WERI-Rb-1 (cell line): ENCODE data around the gene FMC1.
"Not testable (repeated sequence)": the region's sequence is repeated elsewhere in the genome, so short reads cannot be mapped to it uniquely, and the experiment has no call there.

Source experiments
- DNase-seq: peaks from one replicate; pipeline ENCODE4 v3.0.0-alpha.2; 2020
- H3K27ac ChIP-seq: fragments of 250-450 bp; sonication (Bioruptor Pico); 2 replicates; pipeline ENCODE4 v1.5.1; 2020; ENCODE audit warnings: mild to moderate bottlenecking, moderate library complexity
- H3K27me3 ChIP-seq: fragments of 250-450 bp; sonication (Bioruptor Pico); 2 replicates; pipeline ENCODE4 v1.5.1; 2021; ENCODE audit warnings: mild to moderate bottlenecking, low read depth, moderate library complexity; ENCODE audit not compliant: insufficient read depth, severe bottlenecking
- H3K36me3 ChIP-seq: fragments of 250-450 bp; sonication (Bioruptor Pico); 2 replicates; pipeline ENCODE4 v1.5.1; 2020; ENCODE audit warnings: mild to moderate bottlenecking, moderate library complexity
- H3K4me3 ChIP-seq: 2 replicates; pipeline ENCODE4 v1.5.1; 2011; ENCODE audit warnings: low read depth, mild to moderate bottlenecking, control low read depth, low read length
- H3K9me3 ChIP-seq: fragments of 250-450 bp; sonication (Bioruptor Pico); 2 replicates; pipeline ENCODE4 v1.5.1; 2021; ENCODE audit warnings: mild to moderate bottlenecking, moderate library complexity; ENCODE audit not compliant: severe bottlenecking
- TF ChIP-seq, protein P1 (sequence below): IDR thresholded peaks from 2 replicates; pipeline ENCODE4 v1.5.1; 2011; ENCODE audit warnings: low read depth, mild to moderate bottlenecking, control low read depth, inconsistent platforms, low read length

The FMC1 gene

DNA sequence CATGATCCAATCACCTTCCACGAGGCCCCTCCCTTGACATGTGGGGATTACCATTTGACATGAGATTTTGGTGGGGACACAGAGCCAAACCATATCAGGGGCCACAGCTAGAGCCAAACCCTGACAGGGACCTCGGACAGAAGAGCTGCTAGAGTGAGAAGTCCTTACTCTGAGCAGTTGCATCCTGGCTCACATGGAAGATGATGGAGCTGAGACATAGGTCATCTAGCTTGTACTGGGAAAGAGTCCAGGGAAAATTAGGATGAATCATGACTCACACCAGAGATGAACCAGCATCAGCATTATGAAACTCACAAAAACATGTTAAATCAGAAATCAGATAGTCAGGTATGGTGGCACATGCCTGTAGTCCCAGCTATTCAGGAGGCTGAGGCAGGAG is 12.8 kb upstream of the FMC1 start:
- Histone ChIP-seq H3K4me3 (no peak overlapping the region), H3K27me3 (no peaks in the 10 kb centered on the region), H3K36me3 (no peaks in the 10 kb centered on the region), H3K27ac (no peak overlapping the region), H3K9me3 (no peaks in the 10 kb centered on the region)
- TF ChIP-seq, protein P1, sequence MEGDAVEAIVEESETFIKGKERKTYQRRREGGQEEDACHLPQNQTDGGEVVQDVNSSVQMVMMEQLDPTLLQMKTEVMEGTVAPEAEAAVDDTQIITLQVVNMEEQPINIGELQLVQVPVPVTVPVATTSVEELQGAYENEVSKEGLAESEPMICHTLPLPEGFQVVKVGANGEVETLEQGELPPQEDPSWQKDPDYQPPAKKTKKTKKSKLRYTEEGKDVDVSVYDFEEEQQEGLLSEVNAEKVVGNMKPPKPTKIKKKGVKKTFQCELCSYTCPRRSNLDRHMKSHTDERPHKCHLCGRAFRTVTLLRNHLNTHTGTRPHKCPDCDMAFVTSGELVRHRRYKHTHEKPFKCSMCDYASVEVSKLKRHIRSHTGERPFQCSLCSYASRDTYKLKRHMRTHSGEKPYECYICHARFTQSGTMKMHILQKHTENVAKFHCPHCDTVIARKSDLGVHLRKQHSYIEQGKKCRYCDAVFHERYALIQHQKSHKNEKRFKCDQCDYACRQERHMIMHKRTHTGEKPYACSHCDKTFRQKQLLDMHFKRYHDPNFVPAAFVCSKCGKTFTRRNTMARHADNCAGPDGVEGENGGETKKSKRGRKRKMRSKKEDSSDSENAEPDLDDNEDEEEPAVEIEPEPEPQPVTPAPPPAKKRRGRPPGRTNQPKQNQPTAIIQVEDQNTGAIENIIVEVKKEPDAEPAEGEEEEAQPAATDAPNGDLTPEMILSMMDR, result no peak
- DNase-seq, result no peak

DNA sequence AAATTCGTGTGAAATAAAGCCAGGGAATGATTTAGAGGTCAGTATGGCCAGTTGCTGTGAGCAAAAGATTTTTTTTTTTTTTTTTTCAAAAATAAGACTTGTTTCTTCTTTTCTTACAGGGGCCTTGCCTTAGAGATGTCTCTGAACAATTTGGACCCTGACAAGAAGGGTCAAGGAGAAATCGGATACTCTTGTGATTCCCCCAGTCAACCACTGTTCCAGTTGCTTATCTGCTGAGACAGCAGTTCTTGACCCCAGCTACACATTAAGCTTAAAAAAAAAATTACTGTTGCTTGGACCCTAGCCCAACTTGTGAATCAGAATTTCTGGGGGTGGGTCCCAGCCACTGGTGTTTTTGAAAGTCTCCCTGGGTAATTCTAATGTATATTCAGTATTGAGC is 12.0 kb upstream of the FMC1 start:
- no peak overlapping the region for H3K27ac ChIP-seq
- no peaks in the 10 kb centered on the region for H3K27me3 ChIP-seq
- TF ChIP-seq, protein P1, result no peak
- no peak for DNase-seq
- H3K4me3 ChIP-seq, result no peak overlapping the region
- no peaks in the 10 kb centered on the region for H3K36me3 ChIP-seq
- no peaks in the 10 kb centered on the region for H3K9me3 ChIP-seq

DNA sequence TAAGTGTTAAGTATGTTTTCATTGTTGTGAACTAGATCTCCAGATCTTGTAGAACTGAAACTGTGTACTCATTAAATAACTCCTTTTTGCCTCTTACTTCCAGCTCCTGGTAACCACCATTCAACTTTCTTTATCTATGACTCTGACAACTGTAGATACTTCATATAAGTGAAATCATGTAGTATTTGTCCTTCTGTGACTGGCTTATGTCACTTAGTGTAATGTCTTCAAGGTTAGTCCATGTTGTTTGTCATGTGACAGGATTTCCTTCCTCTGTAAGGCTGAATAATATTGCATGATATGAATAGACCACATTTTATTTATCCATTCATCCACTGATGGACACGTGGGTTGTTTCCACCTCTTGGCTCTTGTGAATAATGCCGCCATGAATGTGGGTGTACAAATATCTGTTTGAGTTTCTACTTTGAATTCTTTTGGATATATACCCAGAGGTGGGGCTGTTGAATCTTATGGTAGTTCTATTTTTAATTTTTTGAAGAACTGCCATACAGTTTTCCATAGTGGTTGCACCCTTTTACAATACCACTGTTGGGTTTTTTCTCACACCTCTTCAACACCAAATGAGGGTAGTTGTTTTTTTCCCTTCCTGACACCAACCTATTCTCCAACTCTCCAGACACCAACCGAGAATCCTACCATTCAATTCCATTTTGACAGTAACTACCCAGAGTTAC is 10.7 kb upstream of the FMC1 start:
- no peak overlapping the region for H3K4me3 ChIP-seq
- H3K9me3 ChIP-seq, result no peaks in the 10 kb centered on the region
- TF ChIP-seq, protein P1, result no peak
- no peak overlapping the region for H3K27ac ChIP-seq
- no peak for DNase-seq
- no peaks in the 10 kb centered on the region for H3K36me3 ChIP-seq
- H3K27me3 ChIP-seq, result no peaks in the 10 kb centered on the region

DNA sequence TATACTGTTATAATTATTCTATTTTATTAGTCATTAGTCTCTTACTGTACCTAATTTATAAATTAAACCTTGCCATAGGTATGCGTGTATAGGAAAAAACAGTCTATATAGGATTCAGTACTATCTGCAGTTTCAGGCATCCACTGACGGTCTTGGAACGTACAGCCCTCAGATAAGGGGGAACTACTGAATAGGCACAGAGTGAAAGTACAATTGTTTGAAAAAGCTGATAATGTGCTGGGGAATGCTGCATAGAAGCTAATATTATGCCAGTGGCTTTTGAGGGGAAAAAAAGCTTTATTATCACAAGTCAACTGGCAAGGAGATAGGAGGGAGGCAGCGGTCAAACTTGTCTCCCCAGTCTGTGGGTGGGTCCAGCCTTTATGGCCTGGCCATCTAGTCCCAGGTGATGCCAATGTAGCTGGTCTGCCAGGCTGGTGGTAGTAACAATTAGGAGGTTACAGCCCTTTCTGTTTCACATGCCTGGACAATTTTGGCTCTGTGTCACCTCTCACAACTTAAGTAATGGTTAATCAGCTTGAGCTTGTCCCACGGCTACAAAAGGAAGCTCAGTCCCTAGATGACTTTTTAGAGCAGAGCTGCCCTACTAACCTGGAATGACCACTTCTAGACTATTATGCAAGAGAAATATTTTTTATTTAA is 8.3 kb upstream of the FMC1 start:
- DNase-seq, result no peak
- TF ChIP-seq, protein P1, result no peak
- Histone ChIP-seq H3K27ac (no peak overlapping the region), H3K36me3 (no peaks in the 10 kb centered on the region), H3K9me3 (no peaks in the 10 kb centered on the region), H3K4me3 (no peak overlapping the region), H3K27me3 (no peaks in the 10 kb centered on the region)

DNA sequence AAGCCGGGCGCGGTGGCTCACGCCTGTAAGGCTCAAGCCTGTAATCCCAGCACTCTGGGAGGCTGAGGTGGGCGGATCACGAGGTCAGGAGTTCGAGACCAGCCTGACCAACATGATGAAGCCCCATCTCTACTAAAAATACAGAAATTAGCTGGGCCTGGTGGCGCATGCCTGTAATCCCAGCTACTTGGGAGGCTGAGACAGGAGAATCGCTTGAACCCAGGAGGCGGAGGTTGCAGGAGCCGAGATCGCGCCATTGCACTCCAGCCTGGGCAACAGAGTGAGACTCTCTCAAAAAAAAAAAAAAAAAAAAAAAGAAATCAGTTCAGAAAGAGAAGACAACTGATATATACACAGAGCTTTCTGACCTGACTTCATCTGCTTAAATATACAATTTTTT is 7.7 kb upstream of the FMC1 start:
- DNase-seq, H3K27me3 ChIP-seq: not testable (repeated sequence)

DNA sequence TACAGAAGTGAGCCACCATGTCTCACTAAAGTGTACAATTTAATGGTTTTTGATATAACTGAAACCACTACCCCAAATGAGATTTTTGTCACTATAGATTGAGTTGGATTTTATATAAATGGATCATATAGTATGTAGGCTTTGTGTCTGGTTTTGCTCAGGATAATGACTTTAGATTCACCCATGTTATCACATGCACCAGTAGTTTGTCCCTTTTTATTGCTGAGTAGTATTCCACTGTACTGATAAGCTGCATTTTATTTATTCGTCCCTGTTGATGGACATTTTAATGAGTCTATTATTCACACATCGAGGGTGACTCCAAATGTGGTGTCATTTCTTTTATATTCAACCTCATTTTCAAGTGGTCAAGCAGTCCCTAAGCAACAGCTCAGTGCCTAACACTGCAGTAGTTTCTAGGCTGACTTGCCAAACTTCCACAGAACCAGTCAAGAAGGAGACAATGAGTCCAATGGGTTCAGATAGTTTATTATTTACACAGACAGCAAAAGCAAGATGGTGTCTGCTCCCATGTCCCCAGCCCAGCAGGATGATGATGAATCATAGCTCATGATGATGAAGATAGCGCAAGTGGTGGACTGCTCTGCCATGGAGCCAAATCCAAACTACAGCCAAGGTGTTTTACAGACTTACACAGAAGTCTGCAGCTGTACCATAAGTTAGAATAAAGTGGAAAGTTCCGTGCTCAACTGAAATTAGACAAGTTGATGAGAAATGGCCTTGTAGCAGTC is 6.6 kb upstream of the FMC1 start:
- Histone ChIP-seq H3K27me3 (no peaks in the 10 kb centered on the region), H3K9me3 (peaks cover 3% of the 10 kb centered on the region), H3K4me3 (no peak overlapping the region), H3K36me3 (no peaks in the 10 kb centered on the region), H3K27ac (no peak overlapping the region)
- no peak for DNase-seq
- TF ChIP-seq, protein P1, result no peak

More for the DNA sequence above, 7.7 kb upstream of the FMC1 start:
- not testable (repeated sequence) for H3K4me3 ChIP-seq, H3K36me3 ChIP-seq, H3K27ac ChIP-seq, H3K9me3 ChIP-seq
